ENCODE data around the gene WDFY4.

- TF ChIP-seq, protein P1, sequence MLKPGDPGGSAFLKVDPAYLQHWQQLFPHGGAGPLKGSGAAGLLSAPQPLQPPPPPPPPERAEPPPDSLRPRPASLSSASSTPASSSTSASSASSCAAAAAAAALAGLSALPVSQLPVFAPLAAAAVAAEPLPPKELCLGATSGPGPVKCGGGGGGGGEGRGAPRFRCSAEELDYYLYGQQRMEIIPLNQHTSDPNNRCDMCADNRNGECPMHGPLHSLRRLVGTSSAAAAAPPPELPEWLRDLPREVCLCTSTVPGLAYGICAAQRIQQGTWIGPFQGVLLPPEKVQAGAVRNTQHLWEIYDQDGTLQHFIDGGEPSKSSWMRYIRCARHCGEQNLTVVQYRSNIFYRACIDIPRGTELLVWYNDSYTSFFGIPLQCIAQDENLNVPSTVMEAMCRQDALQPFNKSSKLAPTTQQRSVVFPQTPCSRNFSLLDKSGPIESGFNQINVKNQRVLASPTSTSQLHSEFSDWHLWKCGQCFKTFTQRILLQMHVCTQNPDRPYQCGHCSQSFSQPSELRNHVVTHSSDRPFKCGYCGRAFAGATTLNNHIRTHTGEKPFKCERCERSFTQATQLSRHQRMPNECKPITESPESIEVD (tag by site-specific recombination; IDR thresholded peaks at IDR 0.05): no peak
- TF ChIP-seq, protein P2, sequence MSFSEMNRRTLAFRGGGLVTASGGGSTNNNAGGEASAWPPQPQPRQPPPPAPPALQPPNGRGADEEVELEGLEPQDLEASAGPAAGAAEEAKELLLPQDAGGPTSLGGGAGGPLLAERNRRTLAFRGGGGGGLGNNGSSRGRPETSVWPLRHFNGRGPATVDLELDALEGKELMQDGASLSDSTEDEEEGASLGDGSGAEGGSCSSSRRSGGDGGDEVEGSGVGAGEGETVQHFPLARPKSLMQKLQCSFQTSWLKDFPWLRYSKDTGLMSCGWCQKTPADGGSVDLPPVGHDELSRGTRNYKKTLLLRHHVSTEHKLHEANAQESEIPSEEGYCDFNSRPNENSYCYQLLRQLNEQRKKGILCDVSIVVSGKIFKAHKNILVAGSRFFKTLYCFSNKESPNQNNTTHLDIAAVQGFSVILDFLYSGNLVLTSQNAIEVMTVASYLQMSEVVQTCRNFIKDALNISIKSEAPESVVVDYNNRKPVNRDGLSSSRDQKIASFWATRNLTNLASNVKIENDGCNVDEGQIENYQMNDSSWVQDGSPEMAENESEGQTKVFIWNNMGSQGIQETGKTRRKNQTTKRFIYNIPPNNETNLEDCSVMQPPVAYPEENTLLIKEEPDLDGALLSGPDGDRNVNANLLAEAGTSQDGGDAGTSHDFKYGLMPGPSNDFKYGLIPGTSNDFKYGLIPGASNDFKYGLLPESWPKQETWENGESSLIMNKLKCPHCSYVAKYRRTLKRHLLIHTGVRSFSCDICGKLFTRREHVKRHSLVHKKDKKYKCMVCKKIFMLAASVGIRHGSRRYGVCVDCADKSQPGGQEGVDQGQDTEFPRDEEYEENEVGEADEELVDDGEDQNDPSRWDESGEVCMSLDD (tag by site-specific recombination; IDR thresholded peaks at IDR 0.05): no peak
- no peak for TF ChIP-seq CTCF (tag by site-specific recombination; IDR thresholded peaks at IDR 0.05)
- TF ChIP-seq ZNF174 (tag by site-specific recombination; IDR thresholded peaks at IDR 0.05): no peak
- TF ChIP-seq, protein P3, sequence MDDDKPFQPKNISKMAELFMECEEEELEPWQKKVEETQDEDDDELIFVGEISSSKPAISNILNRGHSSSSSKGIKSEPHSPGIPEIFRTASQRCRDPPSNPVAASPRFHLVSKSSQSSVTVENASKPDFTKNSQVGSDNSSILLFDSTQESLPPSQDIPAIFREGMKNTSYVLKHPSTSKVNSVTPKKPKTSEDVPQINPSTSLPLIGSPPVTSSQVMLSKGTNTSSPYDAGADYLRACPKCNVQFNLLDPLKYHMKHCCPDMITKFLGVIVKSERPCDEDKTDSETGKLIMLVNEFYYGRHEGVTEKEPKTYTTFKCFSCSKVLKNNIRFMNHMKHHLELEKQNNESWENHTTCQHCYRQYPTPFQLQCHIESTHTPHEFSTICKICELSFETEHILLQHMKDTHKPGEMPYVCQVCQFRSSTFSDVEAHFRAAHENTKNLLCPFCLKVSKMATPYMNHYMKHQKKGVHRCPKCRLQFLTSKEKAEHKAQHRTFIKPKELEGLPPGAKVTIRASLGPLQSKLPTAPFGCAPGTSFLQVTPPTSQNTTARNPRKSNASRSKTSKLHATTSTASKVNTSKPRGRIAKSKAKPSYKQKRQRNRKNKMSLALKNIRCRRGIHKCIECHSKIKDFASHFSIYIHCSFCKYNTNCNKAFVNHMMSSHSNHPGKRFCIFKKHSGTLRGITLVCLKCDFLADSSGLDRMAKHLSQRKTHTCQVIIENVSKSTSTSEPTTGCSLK (tag by site-specific recombination; IDR thresholded peaks at IDR 0.05): no peak
- no peak for TF ChIP-seq ZNF560 (tag by site-specific recombination; IDR thresholded peaks at IDR 0.05; ENCODE audit: borderline replicate concordance)
Observed at GRCh38 chr10:48670978-48671913, 13.4 kb upstream of the WDFY4 start.

Data from HEK293 (cell line).